T-helper 17 cell (primary cell): Measurements from ENCODE around the gene ECPAS. TPM values are rescaled to one million over a fixed set of nuclear protein-coding genes. Genes with fewer than 3 reads are reported as not detected.
"Not testable (repeated sequence)": the region's sequence is repeated elsewhere in the genome, so short reads cannot be mapped to it uniquely, and the experiment has no call there.

Experiments
- ATAC-seq: fragments of 150-1000 bp; cut with Tn5 transposase; 2 replicates; pipeline ENCODE4 v1.10.0; 2021; ENCODE audit warnings: mild to moderate bottlenecking, moderate library complexity
- DNase-seq, 3 donors: peaks; one replicate each; pipeline versions ENCODE4 v3.0.0 to v3.0.0-alpha.2; 2020 to 2021
- H3K9me3 ChIP-seq: one replicate; pipeline ENCODE4 v1.7.0; 2013; ENCODE audit warnings: low read length, mild to moderate bottlenecking; ENCODE audit not compliant: control insufficient read depth, poor library complexity, severe bottlenecking
- H3K27ac Mint-ChIP-seq: one replicate; pipeline ENCODE4 v1.8.0; 2022; ENCODE audit warnings: mild to moderate bottlenecking, moderate library complexity, mixed read lengths
- H3K27me3 Mint-ChIP-seq: one replicate; pipeline ENCODE4 v1.8.0; 2022; ENCODE audit warnings: mixed read lengths
- H3K36me3 Mint-ChIP-seq: one replicate; pipeline ENCODE4 v1.8.0; 2022; ENCODE audit warnings: low read depth, mixed read lengths
- H3K4me1 Mint-ChIP-seq: one replicate; pipeline ENCODE4 v1.8.0; 2022; ENCODE audit warnings: mild to moderate bottlenecking, mixed read lengths
- H3K4me3 Mint-ChIP-seq: one replicate; pipeline ENCODE4 v1.8.0; 2022; ENCODE audit warnings: mild to moderate bottlenecking, moderate library complexity, mixed read lengths
- total RNA-seq, 4 donors: library from RNA in 2 of 4; stranded (reverse) in 2 of 4; gene quantifications; one replicate each; pipeline ENCODE4 v1.2.3 and lab custom pipeline; 2022 to 2026

Gene ECPAS
- total RNA-seq, 2 donors from 2014 or later: 56.8 to 65.9 TPM

DNA sequence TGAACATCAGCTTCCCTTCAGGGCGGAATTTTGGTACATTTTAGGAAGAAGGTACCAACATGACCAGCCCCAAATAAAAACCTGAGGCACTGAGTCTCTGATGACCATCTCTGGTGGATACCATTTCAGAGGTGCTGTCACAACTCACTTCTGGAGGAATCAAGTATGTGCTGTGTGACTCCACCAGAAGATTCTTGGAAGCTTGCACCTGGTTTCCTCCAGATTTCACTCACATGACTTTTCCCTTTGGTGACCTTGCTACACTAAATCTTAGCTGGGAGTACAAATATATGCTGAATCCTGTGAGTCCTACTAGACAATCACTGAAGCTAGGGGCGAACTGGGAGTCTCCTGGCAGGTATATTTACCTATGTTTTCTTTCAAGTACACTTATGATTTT lies 28.5 kb downstream of the ECPAS start:
- H3K27ac Mint-ChIP-seq: no peak overlapping the region

DNA sequence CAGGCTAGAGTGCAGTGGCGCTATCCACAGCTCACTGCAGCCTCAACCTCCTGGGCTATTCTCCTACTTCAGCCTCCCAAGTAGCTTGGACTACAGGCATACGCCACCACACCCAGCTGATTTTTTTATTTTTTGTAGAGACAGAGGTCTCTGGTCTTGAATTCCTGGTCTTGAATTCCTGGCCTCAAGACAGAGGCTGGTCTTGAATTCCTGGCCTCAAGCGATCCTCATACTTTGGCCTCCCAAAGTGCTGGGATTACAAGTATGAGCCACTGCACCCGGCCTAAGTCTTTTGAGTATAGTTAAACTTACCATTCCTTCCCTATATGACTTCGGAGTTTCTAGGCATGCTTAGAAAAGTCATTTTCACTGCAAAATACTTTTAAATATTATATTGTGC lies 29.4 kb downstream of the ECPAS start:
- ATAC-seq: no peak
- Mint-ChIP-seq H3K4me3 (no peak overlapping the region), H3K36me3 (no peaks in the 10 kb centered on the region), H3K27ac (no peak overlapping the region), H3K4me1 (peaks cover 37% of the 10 kb centered on the region), H3K27me3 (no peaks in the 10 kb centered on the region)
- no peaks in the 10 kb centered on the region for H3K9me3 ChIP-seq
- no peak for DNase-seq

More for the DNA sequence above, 28.5 kb downstream of the ECPAS start:
- Mint-ChIP-seq H3K36me3 (no peaks in the 10 kb centered on the region), H3K4me1 (peaks cover 39% of the 10 kb centered on the region), H3K27me3 (no peaks in the 10 kb centered on the region), H3K4me3 (no peak overlapping the region)
- no peak for DNase-seq
- no peaks in the 10 kb centered on the region for H3K9me3 ChIP-seq
- ATAC-seq: no peak

DNA sequence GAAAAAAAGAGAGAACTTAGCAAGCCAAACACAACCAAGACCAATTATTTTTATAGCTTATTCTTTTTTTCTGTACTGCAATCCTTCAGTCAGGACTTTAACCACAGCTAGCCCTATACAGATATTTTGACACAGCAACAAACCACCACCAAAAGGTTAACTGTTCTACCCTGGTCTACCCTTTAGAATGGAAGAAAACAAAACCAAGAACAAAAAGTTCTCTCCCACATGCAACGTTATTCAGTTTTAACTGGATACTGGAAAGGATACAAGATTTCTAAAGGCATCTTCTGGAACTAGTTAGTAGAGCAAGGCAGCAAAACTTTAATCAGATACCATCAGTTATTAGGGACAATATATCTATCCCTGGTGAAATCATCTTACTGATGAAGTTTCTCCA lies 32.6 kb downstream of the ECPAS start:
- Mint-ChIP-seq H3K36me3 (no peaks in the 10 kb centered on the region), H3K27me3 (no peaks in the 10 kb centered on the region), H3K4me3 (no peak overlapping the region), H3K4me1 (peaks cover 21% of the 10 kb centered on the region), H3K27ac (no peak overlapping the region)
- DNase-seq: no peak
- no peak for ATAC-seq
- H3K9me3 ChIP-seq: no peaks in the 10 kb centered on the region

DNA sequence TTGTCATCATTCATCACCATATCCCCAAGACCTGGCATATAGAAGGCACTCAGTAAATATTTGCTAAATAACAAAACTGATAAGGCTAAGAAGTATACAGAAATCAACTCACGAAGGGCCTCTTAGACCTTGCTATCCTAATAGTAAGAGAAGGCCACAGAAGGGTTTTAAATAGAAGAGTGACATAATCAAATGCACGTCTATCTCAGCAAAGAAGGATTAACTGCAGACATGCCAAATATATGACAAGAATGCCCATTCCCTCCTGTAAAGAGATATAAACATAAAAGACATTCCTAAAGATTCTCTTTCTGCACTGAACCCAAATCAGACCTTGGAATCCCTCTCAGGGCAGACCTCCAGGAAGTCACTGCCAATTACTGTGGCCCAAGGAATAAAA lies 34.1 kb downstream of the ECPAS start:
- no peaks in the 10 kb centered on the region for H3K9me3 ChIP-seq
- DNase-seq (no peak), ATAC-seq (no peak)
- H3K27me3 Mint-ChIP-seq: no peaks in the 10 kb centered on the region
- no peaks in the 10 kb centered on the region for H3K36me3 Mint-ChIP-seq
- peaks cover 15% of the 10 kb centered on the region for H3K4me1 Mint-ChIP-seq
- no peak overlapping the region for H3K27ac Mint-ChIP-seq
- H3K4me3 Mint-ChIP-seq: no peak overlapping the region

DNA sequence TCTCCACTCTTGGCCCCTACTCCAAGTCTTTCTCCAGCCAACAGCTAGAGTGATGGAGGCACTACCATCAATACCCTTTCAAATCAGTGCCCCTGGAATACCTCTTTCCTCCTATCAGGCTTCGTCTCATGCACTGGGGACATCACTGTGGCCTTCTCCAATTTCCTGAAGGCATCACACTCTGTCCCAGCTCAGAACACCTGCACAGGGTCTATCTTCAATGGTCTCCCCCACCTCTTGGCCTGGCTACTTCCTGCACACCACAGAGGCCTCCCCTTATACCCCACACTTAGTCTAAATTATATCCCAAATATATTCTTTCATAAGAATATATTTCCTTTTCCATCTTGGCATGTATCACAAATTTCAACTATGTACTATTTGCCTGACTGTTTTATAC lies 34.5 kb downstream of the ECPAS start:
- peaks cover 15% of the 10 kb centered on the region for H3K4me1 Mint-ChIP-seq
- ATAC-seq (no peak), DNase-seq (no peak)
- no peaks in the 10 kb centered on the region for H3K36me3 Mint-ChIP-seq
- no peak overlapping the region for H3K27ac Mint-ChIP-seq
- no peaks in the 10 kb centered on the region for H3K27me3 Mint-ChIP-seq
- no peak overlapping the region for H3K4me3 Mint-ChIP-seq
- no peaks in the 10 kb centered on the region for H3K9me3 ChIP-seq

DNA sequence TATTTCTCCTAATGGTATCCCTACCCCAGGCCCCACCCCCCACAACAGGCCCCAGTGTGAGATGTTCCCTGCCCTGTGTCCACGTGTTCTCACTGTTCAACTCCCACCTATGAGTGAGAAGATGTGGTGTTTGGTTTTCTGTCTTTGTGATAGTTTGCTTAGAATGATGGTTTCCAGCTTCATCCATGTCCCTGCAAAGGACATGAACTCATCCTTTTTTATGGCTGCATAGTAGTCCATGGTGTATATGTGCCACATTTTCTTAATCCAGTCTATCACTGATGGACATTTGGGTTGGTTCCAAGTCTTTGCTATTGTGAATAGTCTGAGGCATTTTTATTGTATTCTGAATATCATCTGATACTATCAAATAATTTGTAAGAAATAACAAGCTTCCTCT lies 38.4 kb downstream of the ECPAS start:
- H3K4me3 Mint-ChIP-seq, H3K27me3 Mint-ChIP-seq, H3K27ac Mint-ChIP-seq, H3K9me3 ChIP-seq, H3K36me3 Mint-ChIP-seq, ATAC-seq, H3K4me1 Mint-ChIP-seq, DNase-seq: not testable (repeated sequence)

DNA sequence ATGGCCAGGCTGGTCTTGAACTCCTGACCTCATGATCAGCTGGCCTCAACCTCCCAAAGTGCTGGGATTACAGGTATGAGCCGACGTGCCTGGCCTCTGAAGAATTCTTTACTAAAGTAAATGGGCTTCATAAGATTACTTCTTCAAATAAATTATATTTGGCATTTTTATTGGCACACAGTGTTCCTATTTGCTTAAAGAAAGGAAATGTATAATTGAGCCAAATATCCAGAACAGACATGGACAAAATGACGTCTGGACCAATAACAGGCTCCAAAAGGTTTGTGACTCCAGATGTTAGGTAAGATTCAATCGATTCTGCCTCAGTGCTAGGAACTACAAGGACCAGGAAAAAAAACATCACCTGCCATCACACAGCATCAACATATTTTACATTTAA lies 40.7 kb downstream of the ECPAS start:
- no peak overlapping the region for H3K27ac Mint-ChIP-seq

GRCh38 chr9:111442360-111443027 lies 41.7 kb downstream of the ECPAS start:
- no peaks in the 10 kb centered on the region for H3K9me3 ChIP-seq
- Mint-ChIP-seq H3K4me3 (no peak overlapping the region), H3K4me1 (peaks cover 3% of the 10 kb centered on the region), H3K27me3 (no peaks in the 10 kb centered on the region), H3K27ac (no peak overlapping the region), H3K36me3 (peaks cover 6% of the 10 kb centered on the region)
- DNase-seq: no peak
- ATAC-seq: no peak

More for the DNA sequence above, 40.7 kb downstream of the ECPAS start:
- Mint-ChIP-seq H3K27me3 (no peaks in the 10 kb centered on the region), H3K4me3 (no peak overlapping the region), H3K36me3 (peaks cover 6% of the 10 kb centered on the region), H3K4me1 (peaks cover 3% of the 10 kb centered on the region)
- no peaks in the 10 kb centered on the region for H3K9me3 ChIP-seq
- DNase-seq (no peak), ATAC-seq (no peak)

DNA sequence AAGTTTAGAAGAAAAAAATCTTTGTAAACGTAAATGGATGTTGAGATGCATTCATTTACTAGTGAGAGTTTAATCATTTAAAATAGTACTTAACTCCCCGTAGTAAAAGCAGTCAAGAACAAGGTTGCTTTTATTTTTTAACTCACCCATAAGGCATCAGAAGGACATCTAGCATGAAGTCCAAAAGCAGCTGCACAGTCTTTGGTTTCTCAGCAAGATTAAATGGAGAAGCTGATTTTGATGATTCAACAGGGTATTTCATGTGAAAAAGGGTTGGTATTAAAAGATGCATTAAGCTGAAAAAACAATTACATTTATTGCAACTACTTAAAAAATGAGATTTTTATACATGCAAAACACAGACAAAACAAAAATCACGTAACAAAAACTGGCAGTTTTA lies 44.0 kb downstream of the ECPAS start:
- Mint-ChIP-seq H3K4me1 (peaks cover 3% of the 10 kb centered on the region), H3K27ac (no peak overlapping the region), H3K36me3 (peaks cover 6% of the 10 kb centered on the region), H3K4me3 (no peak overlapping the region), H3K27me3 (no peaks in the 10 kb centered on the region)
- ATAC-seq (no peak), DNase-seq (no peak)
- H3K9me3 ChIP-seq: no peaks in the 10 kb centered on the region

DNA sequence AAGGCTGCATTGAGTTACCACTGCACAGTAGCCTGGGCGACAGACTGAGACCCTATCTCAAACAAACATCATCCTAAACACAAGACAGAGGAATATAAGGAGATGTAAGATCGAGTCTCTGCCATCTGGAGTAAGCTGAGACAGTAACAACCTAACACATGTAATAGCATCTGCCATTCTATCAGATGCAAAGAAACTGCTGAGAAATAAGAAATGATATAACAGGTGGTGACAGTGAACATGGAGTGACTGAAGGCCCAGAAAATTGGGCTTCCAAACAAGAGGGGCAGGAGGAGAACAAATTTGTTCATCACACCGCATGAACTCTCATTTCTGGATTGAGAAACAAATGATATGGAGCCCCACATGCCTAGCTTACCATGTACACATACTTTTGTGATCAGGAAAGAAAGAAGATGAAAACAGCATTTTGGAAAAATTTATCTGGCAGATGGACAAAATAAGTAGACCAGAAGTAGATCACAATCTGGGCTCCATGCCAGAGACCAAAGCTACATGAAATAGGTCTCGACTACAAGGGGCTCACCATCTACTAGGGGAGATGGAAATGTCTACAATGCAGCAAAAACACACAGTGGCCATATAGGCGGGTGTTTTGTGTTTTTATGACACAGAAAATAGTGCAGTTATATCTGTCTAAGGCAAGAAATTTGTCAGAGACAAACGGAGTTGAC lies 45.5 kb downstream of the ECPAS start:
- H3K4me3 Mint-ChIP-seq: no peak overlapping the region
- DNase-seq (no peak), ATAC-seq (no peak)
- no peaks in the 10 kb centered on the region for H3K4me1 Mint-ChIP-seq
- H3K27me3 Mint-ChIP-seq: no peaks in the 10 kb centered on the region
- no peaks in the 10 kb centered on the region for H3K9me3 ChIP-seq
- peaks cover 4% of the 10 kb centered on the region for H3K36me3 Mint-ChIP-seq
- H3K27ac Mint-ChIP-seq: no peak overlapping the region

DNA sequence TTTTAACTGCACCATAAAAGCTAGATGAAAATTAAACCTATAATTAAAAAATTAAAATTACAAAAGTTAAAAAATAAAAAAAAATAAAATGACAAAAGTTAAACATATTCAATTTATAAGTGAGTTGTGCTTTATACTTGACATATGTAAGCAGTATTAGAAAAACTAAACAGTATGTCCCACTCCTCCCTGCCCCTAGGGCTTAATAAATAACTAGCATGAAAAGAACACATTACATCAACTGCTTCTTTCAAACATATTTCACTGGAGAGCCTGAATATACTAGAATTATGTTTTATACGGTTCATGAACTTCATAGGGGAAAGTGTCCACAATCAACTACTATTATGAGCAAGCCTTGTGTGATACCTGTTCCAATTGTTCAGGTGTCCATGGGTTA lies 47.6 kb downstream of the ECPAS start:
- no peaks in the 10 kb centered on the region for H3K9me3 ChIP-seq
- Mint-ChIP-seq H3K36me3 (peaks cover 6% of the 10 kb centered on the region), H3K4me3 (no peak overlapping the region), H3K27me3 (no peaks in the 10 kb centered on the region), H3K27ac (no peak overlapping the region), H3K4me1 (peaks cover under 1% of the 10 kb centered on the region)
- ATAC-seq (no peak), DNase-seq (no peak)

DNA sequence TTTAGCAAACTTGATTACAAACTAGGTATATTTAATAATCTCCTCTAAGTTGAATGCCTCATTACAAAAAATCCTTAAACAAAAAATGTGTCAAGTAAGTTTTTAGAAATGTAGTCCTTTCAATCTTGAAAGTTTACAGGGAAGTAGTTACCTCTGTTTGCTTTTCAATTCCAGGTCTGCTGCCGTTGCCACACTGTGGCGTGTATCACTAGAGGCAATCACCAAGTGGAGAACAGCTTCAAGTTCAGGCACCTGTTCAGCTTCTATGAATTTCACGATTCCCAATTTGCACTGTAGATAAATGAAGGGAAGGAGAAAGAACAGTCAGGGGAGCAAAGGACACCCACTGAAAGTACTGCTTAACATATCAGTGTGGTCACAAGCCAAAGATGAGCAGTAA lies 51.1 kb downstream of the ECPAS start:
- no peaks in the 10 kb centered on the region for H3K9me3 ChIP-seq
- no peak overlapping the region for H3K4me3 Mint-ChIP-seq
- no peaks in the 10 kb centered on the region for H3K27me3 Mint-ChIP-seq
- peaks cover 5% of the 10 kb centered on the region for H3K36me3 Mint-ChIP-seq
- ATAC-seq (no peak), DNase-seq (no peak)
- H3K27ac Mint-ChIP-seq: no peak overlapping the region
- peaks cover 2% of the 10 kb centered on the region for H3K4me1 Mint-ChIP-seq

DNA sequence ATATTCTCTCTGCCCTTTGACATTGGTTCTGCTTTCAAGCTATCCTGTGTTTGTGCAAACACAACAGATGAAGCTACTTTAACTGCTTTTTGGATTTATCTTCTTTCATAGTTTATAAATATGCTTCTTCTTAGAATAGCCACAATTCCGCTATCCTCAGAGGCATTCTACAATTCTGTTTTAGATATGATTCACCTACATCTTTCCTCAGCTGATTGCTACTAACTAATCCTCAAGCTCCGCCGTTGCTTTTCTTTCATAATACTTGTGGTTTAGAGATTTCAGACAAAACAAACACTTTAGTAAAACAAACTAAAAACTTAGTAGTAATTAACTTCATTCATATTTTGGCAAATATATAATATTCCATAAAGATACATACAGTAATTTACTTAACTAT lies 52.5 kb downstream of the ECPAS start:
- DNase-seq (no peak), ATAC-seq (no peak)
- Mint-ChIP-seq H3K27ac (no peak overlapping the region), H3K27me3 (no peaks in the 10 kb centered on the region), H3K36me3 (peaks cover 5% of the 10 kb centered on the region), H3K4me1 (peaks cover 2% of the 10 kb centered on the region), H3K4me3 (no peak overlapping the region)
- no peaks in the 10 kb centered on the region for H3K9me3 ChIP-seq

- H3K27ac Mint-ChIP-seq: no peak overlapping the region
- H3K4me3 Mint-ChIP-seq: no peak overlapping the region
- H3K36me3 Mint-ChIP-seq: peaks cover 7% of the 10 kb centered on the region
- ATAC-seq (no peak), DNase-seq (no peak)
- no peaks in the 10 kb centered on the region for H3K27me3 Mint-ChIP-seq
- no peaks in the 10 kb centered on the region for H3K9me3 ChIP-seq
- H3K4me1 Mint-ChIP-seq: peaks cover 2% of the 10 kb centered on the region
Measured at GRCh38 chr9:111429175-111429574, 55.0 kb downstream of the ECPAS start.
